Natural killer cell treated with Interleukin-12 subunit alpha and Interleukin-12 subunit beta and Interleukin-15 and Interleukin-18, amount 100 ng/mL, for 72 hours (primary cell): ENCODE data around the gene DAP. TPM values are rescaled to one million over a fixed set of nuclear protein-coding genes. Genes with fewer than 3 reads are reported as not detected.

ENCODE experiments used
- ATAC-seq, 2 donors: fragments of 150-1000 bp; cut with Tn5 transposase in 1 of 2; sonication (Bioruptor Pico), chemical (Tn5 transposase) in 1 of 2; 2 replicates each; pipeline ENCODE4 v1.10.0; 2021
- DNase-seq: peaks from one replicate; pipeline ENCODE4 v3.0.0; 2022; ENCODE audit warnings: low spot score
- H3K27ac Mint-ChIP-seq, 2 donors: 1 replicate in 1 of 2; 2 replicates in 1 of 2; pipeline ENCODE4 v1.8.0; 2022; ENCODE audit warnings: mixed read lengths in 2 of 2, mild to moderate bottlenecking in 1 of 2, moderate library complexity in 1 of 2
- H3K27me3 Mint-ChIP-seq, 2 donors: 1 replicate in 1 of 2; 2 replicates in 1 of 2; pipeline ENCODE4 v1.8.0; 2022; ENCODE audit warnings: mixed read lengths in 2 of 2
- H3K36me3 Mint-ChIP-seq: one replicate; pipeline ENCODE4 v1.8.0; 2022; ENCODE audit warnings: mixed read lengths
- H3K4me1 Mint-ChIP-seq, 2 donors: 1 replicate in 1 of 2; 2 replicates in 1 of 2; pipeline ENCODE4 v1.8.0; 2022; ENCODE audit warnings: low read depth in 2 of 2, mixed read lengths in 2 of 2, mild to moderate bottlenecking in 1 of 2
- H3K4me3 Mint-ChIP-seq: one replicate; pipeline ENCODE4 v1.8.0; 2022; ENCODE audit warnings: mixed read lengths
- H3K9me3 Mint-ChIP-seq: 2 replicates; pipeline ENCODE4 v1.8.0; 2022; ENCODE audit warnings: mixed read lengths
- total RNA-seq, 2 donors: library from RNA; stranded (reverse); gene quantifications; one replicate each; pipeline ENCODE4 v1.2.3, GENCODE V29; 2022

The DAP gene
- total RNA-seq, 2 donors from 2014 or later: 80.1 to 84.3 TPM

GRCh38 chr5:10778179-10778910, 17.3 kb upstream of the DAP start:
- Mint-ChIP-seq H3K9me3 (no peaks in the 10 kb centered on the region), H3K27ac (no peak overlapping the region), H3K36me3 (no peaks in the 10 kb centered on the region), H3K4me1 (no peaks in the 10 kb centered on the region), H3K4me3 (no peak overlapping the region), H3K27me3 (peaks cover 3 to 15% of the 10 kb centered on the region in 2 donors)
- DNase-seq (no peak), ATAC-seq (no peak)

- no peak for ATAC-seq
- Mint-ChIP-seq H3K27me3 (peaks cover 11 to 21% of the 10 kb centered on the region in 2 donors), H3K36me3 (no peaks in the 10 kb centered on the region), H3K27ac (no peak overlapping the region), H3K4me3 (no peak overlapping the region), H3K4me1 (no peaks in the 10 kb centered on the region), H3K9me3 (no peaks in the 10 kb centered on the region)
- no peak for DNase-seq
Measured at GRCh38 chr5:10775646-10776045, 14.6 kb upstream of the DAP start.

DNA sequence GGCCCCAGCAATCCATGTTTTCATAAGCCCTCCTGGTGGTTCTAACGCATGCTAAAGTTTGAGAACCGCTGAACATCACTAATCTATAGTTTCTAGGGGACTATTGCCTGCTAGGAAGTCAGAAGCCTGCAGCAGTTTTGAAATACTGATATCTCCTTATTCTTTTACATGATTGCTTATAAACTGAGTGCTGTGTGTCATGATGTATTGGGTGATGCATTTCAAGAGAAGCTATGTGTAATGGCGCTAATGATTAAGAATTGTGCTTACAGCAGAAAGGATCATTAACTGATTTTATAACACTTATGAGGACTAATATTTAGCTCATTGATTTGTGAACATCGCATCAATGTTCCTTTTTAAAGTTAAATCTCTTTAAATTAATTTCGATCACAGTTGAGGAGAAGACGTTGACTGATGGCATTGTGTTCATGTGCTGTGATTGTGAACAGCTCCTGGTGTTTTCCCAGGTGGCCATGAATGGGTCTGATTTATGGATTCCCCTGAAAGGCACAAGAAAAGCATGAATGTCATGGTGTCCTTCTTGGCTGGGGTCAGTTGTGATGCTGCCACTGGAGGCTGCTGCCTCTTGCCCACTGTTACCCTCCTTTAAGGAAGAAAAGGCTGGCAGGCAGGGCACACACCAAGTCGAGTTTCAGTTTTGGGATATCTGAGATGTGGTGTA, 12.0 kb upstream of the DAP start:
- no peaks in the 10 kb centered on the region for H3K36me3 Mint-ChIP-seq
- no peak overlapping the region for H3K27ac Mint-ChIP-seq
- H3K4me1 Mint-ChIP-seq: no peaks in the 10 kb centered on the region
- H3K4me3 Mint-ChIP-seq: no peak overlapping the region
- no peak for ATAC-seq
- DNase-seq: no peak
- no peaks in the 10 kb centered on the region for H3K9me3 Mint-ChIP-seq
- peaks cover 11 to 20% of the 10 kb centered on the region in 2 donors for H3K27me3 Mint-ChIP-seq

- ATAC-seq (no peak), DNase-seq (no peak)
- Mint-ChIP-seq H3K27me3 (peaks cover 20 to 28% of the 10 kb centered on the region in 2 donors), H3K4me1 (no peaks in the 10 kb centered on the region), H3K36me3 (no peaks in the 10 kb centered on the region), H3K4me3 (no peak overlapping the region), H3K27ac (no peak overlapping the region), H3K9me3 (no peaks in the 10 kb centered on the region)
Measured at GRCh38 chr5:10768328-10768899, 7.4 kb upstream of the DAP start.

- Mint-ChIP-seq H3K4me1 (peaks cover 24 to 30% of the 10 kb centered on the region in 2 donors), H3K27ac (peak overlapping the region; percentile 54 to 59), H3K4me3 (peak overlapping the region; percentile 84), H3K36me3 (peaks cover under 1% of the 10 kb centered on the region), H3K27me3 (peaks cover 8 to 9% of the 10 kb centered on the region in 2 donors), H3K9me3 (no peaks in the 10 kb centered on the region)
- DNase-seq (no peak), ATAC-seq (no peak)
Measured at GRCh38 chr5:10762776-10763500, 1.9 kb upstream of the DAP start.

- Mint-ChIP-seq H3K4me3 (peak overlapping the region; percentile 84), H3K4me1 (peaks cover 28 to 38% of the 10 kb centered on the region in 2 donors), H3K27me3 (peaks cover 8 to 9% of the 10 kb centered on the region in 2 donors), H3K36me3 (peaks cover 5% of the 10 kb centered on the region), H3K27ac (peak overlapping the region; percentile 54 to 59), H3K9me3 (no peaks in the 10 kb centered on the region)
- ATAC-seq (no peak), DNase-seq (no peak)
Measured at GRCh38 chr5:10761933-10762775, 1.1 kb upstream of the DAP start.

DNA sequence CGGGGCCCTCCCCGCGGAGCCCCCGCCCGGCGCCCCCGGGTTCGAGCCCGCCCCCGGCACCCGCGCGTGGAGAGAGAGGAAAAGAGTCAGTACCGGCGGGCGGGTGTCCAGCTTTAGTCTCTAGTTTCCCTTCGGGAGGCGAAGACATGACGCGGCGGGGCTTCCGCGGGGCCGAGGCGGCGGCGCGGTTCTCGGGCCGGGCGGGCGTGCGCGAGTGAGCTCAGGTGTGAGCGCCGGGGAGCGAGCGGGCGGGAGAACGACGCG, 181 bp downstream of the DAP start:
- peaks cover 5% of the 10 kb centered on the region for H3K36me3 Mint-ChIP-seq
- H3K27ac Mint-ChIP-seq: peak overlapping the region; percentile 55 to 85
- no peak for DNase-seq
- no peak for ATAC-seq
- peaks cover 3 to 4% of the 10 kb centered on the region in 2 donors for H3K27me3 Mint-ChIP-seq
- peak overlapping the region; percentile 84 for H3K4me3 Mint-ChIP-seq
- H3K9me3 Mint-ChIP-seq: no peaks in the 10 kb centered on the region
- H3K4me1 Mint-ChIP-seq: peaks cover 33 to 43% of the 10 kb centered on the region in 2 donors

DNA sequence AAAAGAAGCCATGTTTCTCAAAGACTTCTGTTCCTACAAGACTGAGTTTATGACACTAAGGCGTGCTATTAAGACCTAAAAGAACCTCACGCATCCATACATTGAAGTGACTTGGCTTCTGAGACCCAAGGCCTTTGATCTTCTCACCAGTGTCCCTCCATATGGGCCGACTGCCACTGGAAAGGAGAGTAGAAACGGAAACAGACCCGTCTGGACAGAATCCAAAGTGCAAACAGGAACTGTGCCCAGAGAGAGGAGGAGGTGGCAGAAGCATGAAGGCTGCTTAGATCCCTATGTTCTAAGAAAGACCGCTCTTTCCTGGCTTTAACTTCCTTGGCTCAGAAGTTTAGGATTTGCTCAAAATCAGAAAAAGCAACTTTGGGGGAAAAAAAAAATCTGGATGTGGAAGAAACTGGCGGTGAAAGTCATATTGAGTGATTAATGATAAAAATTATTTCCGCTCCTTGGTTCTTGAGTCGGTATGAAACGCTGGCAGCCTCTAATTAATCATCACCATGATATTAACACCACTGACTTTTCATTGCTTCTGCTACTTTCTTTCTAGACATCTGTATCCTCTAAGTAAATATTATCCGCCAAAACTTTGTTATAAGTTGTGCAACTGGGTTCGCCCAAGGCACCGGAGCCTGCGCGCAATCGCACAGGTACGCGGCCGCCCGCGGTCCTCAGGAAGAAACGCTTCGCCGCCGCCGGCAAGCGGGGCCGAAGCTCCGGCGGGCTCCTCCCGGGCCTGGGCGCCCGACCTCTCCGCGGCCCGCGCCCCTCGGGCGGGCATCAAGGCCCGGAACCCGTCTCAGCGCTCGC, 726 bp downstream of the DAP start:
- peak; percentile 52 to 66 for ATAC-seq
- H3K27ac Mint-ChIP-seq: peak overlapping the region; percentile 55 to 85
- no peaks in the 10 kb centered on the region for H3K27me3 Mint-ChIP-seq
- peaks cover 5% of the 10 kb centered on the region for H3K36me3 Mint-ChIP-seq
- H3K4me3 Mint-ChIP-seq: peak overlapping the region; percentile 84
- DNase-seq: no peak
- H3K9me3 Mint-ChIP-seq: no peaks in the 10 kb centered on the region
- H3K4me1 Mint-ChIP-seq: peaks cover 37 to 47% of the 10 kb centered on the region in 2 donors

DNA sequence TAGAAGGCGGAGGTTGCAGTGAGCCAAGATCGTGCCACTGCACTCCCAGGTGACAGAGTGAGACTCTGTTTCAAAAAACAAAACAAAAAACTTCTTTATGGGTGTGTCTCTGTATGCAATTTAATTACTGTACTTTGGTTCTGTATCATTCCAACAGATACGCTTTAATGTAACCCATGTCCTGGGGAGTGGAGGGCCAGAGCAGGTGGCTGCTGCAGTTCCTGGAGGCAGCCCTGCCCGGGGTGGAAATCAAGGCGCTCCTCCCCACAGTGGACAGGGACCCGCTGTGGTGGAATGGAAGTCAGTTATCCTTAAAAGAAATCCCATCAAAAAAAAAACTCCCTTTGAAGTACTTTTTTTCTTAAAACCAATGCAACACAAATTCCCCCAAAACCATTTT, 1.9 kb downstream of the DAP start:
- no peak overlapping the region for H3K27ac Mint-ChIP-seq
- no peaks in the 10 kb centered on the region for H3K27me3 Mint-ChIP-seq
- DNase-seq: no peak
- no peak for ATAC-seq
- H3K4me3 Mint-ChIP-seq: peak overlapping the region; percentile 84
- no peaks in the 10 kb centered on the region for H3K9me3 Mint-ChIP-seq
- H3K4me1 Mint-ChIP-seq: peaks cover 42 to 55% of the 10 kb centered on the region in 2 donors
- H3K36me3 Mint-ChIP-seq: peaks cover 11% of the 10 kb centered on the region

DNA sequence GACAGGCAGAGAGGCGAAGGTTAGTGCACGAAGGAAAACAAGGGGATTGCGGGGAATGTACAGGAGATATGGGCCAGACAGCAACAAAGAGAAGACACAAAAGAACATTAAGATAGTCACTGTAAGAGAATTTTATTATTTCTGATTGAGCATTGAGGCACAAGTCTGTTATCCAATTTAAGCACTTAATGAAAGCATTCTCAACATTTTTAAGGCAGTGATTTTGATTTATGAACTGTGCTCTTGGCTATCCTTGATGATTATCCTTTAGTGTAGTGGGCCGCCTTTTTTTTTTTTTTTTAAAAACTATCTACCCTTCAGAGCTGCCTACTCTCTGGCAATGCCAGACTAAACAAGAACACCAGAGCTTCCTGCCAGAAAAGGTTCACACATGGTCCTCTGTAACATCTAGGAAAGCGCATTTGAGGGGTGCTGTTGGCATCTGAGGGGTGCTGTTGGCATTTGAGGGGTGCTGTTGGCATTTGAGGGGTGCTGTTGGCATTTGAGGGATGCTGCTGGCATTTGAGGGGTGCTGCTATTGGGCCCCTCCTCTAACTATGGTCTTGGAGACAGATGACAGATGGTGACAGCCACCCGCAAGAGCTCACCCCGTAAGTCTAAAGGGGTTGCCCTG, 3.0 kb downstream of the DAP start:
- no peak for DNase-seq
- no peaks in the 10 kb centered on the region for H3K9me3 Mint-ChIP-seq
- H3K4me3 Mint-ChIP-seq: peak overlapping the region; percentile 55
- H3K36me3 Mint-ChIP-seq: peaks cover 11% of the 10 kb centered on the region
- ATAC-seq: no peak
- no peaks in the 10 kb centered on the region for H3K27me3 Mint-ChIP-seq
- no peak overlapping the region for H3K27ac Mint-ChIP-seq
- H3K4me1 Mint-ChIP-seq: peaks cover 48 to 63% of the 10 kb centered on the region in 2 donors

DNA sequence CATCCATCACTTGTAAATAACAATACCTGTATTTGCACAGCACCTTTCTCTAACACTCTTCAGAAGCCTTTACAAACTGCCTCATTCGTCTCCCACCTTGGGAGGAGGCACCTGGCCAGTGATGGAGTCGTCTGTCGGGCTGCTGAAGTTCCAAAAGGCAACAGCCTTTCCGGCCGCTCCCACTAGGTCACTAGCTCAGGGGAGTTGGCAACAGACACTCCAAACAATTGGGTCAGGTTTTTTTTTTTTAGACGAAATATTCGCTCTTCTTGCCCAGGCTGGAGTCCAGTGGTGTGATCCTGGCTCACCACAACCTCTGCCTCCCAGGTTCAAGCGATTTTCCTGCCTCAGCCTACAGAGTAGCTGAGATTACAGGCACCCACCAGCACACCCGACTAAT, 4.0 kb downstream of the DAP start:
- Mint-ChIP-seq H3K9me3 (no peaks in the 10 kb centered on the region), H3K27me3 (no peaks in the 10 kb centered on the region), H3K4me3 (no peak overlapping the region), H3K4me1 (peaks cover 41 to 53% of the 10 kb centered on the region in 2 donors), H3K36me3 (peaks cover 11% of the 10 kb centered on the region), H3K27ac (no peak overlapping the region)
- ATAC-seq (no peak), DNase-seq (no peak)

- Mint-ChIP-seq H3K9me3 (no peaks in the 10 kb centered on the region), H3K27me3 (no peaks in the 10 kb centered on the region), H3K36me3 (peaks cover 11% of the 10 kb centered on the region), H3K4me1 (peaks cover 37 to 51% of the 10 kb centered on the region in 2 donors), H3K27ac (peak overlapping the region; percentile 34 to 66), H3K4me3 (no peak overlapping the region)
- no peak for ATAC-seq
- no peak for DNase-seq
Measured at GRCh38 chr5:10756549-10756948, 4.5 kb downstream of the DAP start.
